Liver (tissue), 9 donors: Measurements from ENCODE around the gene TCEANC. TPM values are rescaled to one million over a fixed set of nuclear protein-coding genes. Genes with fewer than 3 reads are reported as not detected.

ENCODE experiments used
- DNase-seq: peaks from one replicate; pipeline ENCODE4 v3.0.0-alpha.2; 2017; ENCODE audit warnings: low spot score
- H3K27ac ChIP-seq, 2 donors: one replicate each; pipeline ENCODE4 v1.7.0; 2013; ENCODE audit warnings: inconsistent platforms in 2 of 2, low read length in 2 of 2, control low read depth in 1 of 2, low read depth in 1 of 2, mild to moderate bottlenecking in 1 of 2
- H3K27me3 ChIP-seq, 4 donors: one replicate each; pipeline versions ENCODE4 v1.6.1 to v1.7.0; 2013; ENCODE audit warnings: low read length in 3 of 4, inconsistent platforms in 1 of 4, mild to moderate bottlenecking in 1 of 4, moderate library complexity in 1 of 4; ENCODE audit not compliant: control insufficient read depth in 4 of 4, insufficient read depth in 4 of 4
- H3K36me3 ChIP-seq, 4 donors: one replicate each; pipeline versions ENCODE4 v1.6.1 to v1.7.0; 2013; ENCODE audit warnings: low read length in 3 of 4, mild to moderate bottlenecking in 3 of 4, low read depth in 1 of 4, moderate library complexity in 1 of 4; ENCODE audit not compliant: control insufficient read depth in 4 of 4, insufficient read depth in 3 of 4
- H3K4me1 ChIP-seq, 4 donors: one replicate each; pipeline versions ENCODE4 v1.6.1 to v1.7.0; 2013; ENCODE audit warnings: low read length in 3 of 4, mild to moderate bottlenecking in 3 of 4, moderate library complexity in 1 of 4; ENCODE audit not compliant: control insufficient read depth in 4 of 4, insufficient read depth in 4 of 4
- H3K4me3 ChIP-seq, 3 donors: one replicate each; pipeline versions ENCODE4 v1.6.1 to v1.7.0; 2013; ENCODE audit warnings: low read length in 3 of 3, control low read depth in 1 of 3, low read depth in 1 of 3, mild to moderate bottlenecking in 1 of 3
- H3K9ac ChIP-seq, 2 donors: one replicate each; pipeline ENCODE4 v1.7.0; 2013; ENCODE audit warnings: low read length in 2 of 2, mild to moderate bottlenecking in 2 of 2, moderate library complexity in 2 of 2, control low read depth in 1 of 2, low read depth in 1 of 2
- H3K9me3 ChIP-seq, 4 donors: one replicate each; pipeline versions ENCODE4 v1.6.1 to v1.7.0; 2013; ENCODE audit warnings: low read length in 3 of 4; ENCODE audit not compliant: control insufficient read depth in 4 of 4
- EGR1 ChIP-seq, 2 donors: IDR thresholded peaks; 2 replicates each; pipeline ENCODE4 v1.6.1; 2016 to 2018; ENCODE audit warnings: antibody characterized with exemption in 2 of 2, low read depth in 2 of 2
- FOXA1 ChIP-seq: IDR thresholded peaks from 2 replicates; pipeline ENCODE4 v1.6.1; 2016; ENCODE audit warnings: antibody characterized with exemption
- FOXA2 ChIP-seq: IDR thresholded peaks from 2 replicates; pipeline ENCODE4 v1.6.1; 2016; ENCODE audit warnings: antibody characterized with exemption
- GABPA ChIP-seq, 2 donors: IDR thresholded peaks in 1 of 2; conservative IDR thresholded peaks in 1 of 2; 2 replicates each; pipeline ENCODE4 v1.6.1; 2016; ENCODE audit warnings: antibody characterized with exemption in 2 of 2, mild to moderate bottlenecking in 1 of 2, moderate library complexity in 1 of 2
- HNF4A ChIP-seq, 2 donors: conservative IDR thresholded peaks; 2 replicates each; pipeline ENCODE4 v1.6.1; 2016; ENCODE audit warnings: antibody characterized with exemption in 2 of 2, mild to moderate bottlenecking in 2 of 2
- HNF4G ChIP-seq: IDR thresholded peaks from 2 replicates; pipeline ENCODE4 v1.6.1; 2016; ENCODE audit warnings: antibody characterized with exemption
- JUND ChIP-seq, 2 donors: IDR thresholded peaks; 2 replicates each; pipeline ENCODE4 v1.6.1; 2016; ENCODE audit warnings: antibody characterized with exemption in 2 of 2
- NR2F2 ChIP-seq: IDR thresholded peaks from 2 replicates; pipeline ENCODE4 v1.6.1; 2016; ENCODE audit warnings: antibody characterized with exemption
- RAD21 ChIP-seq, 2 donors: IDR thresholded peaks; 2 replicates each; pipeline ENCODE4 v1.6.1; 2016; ENCODE audit warnings: antibody characterized with exemption in 2 of 2, mild to moderate bottlenecking in 2 of 2
- RXRA ChIP-seq, 2 donors: IDR thresholded peaks; 2 replicates each; pipeline ENCODE4 v1.6.1; 2017 to 2018; ENCODE audit warnings: antibody characterized with exemption in 2 of 2, mild to moderate bottlenecking in 1 of 2
- TAF1 ChIP-seq: conservative IDR thresholded peaks from 2 replicates; pipeline ENCODE4 v1.6.1; 2016; ENCODE audit warnings: antibody characterized with exemption, mild to moderate bottlenecking
- WGBS: extraction: QIAGEN DNeasy Blood & Tissue Kit; methylation state at CpG from one replicate; pipeline ENCODE4 v1.1.7; 2013; 5-methylcytosine and 5-hydroxymethylcytosine counted together
- polyA plus RNA-seq, 2 donors: library from polyadenylated mRNA; stranded (reverse) in 1 of 2; unstranded in 1 of 2; fragments of 200-250 nt in 1 of 2; fragments of >200 nt in 1 of 2; fragmentation: Nextera tagmentation in 1 of 2; extraction: Ambion mirVana in 1 of 2; gene quantifications; one replicate each; pipeline versions ENCODE4 v1.2.1 to v1.2.3, GENCODE V29; 2013 to 2015
- total RNA-seq, 2 donors: library from RNA; depleted of rRNA; stranded (reverse); fragments of >200 nt; gene quantifications; one replicate each; pipeline ENCODE4 v1.2.3, GENCODE V29; 2014
- TF ChIP-seq, protein P1 (sequence below): IDR thresholded peaks from 2 replicates; pipeline ENCODE4 v1.6.1; 2016; ENCODE audit warnings: antibody characterized with exemption
- TF ChIP-seq, protein P2 (sequence below): IDR thresholded peaks from 2 replicates; pipeline ENCODE4 v1.6.1; 2016; ENCODE audit warnings: antibody characterized with exemption
- TF ChIP-seq, protein P3 (sequence below): fragments of 150-350 bp; IDR thresholded peaks from 2 replicates; pipeline ENCODE4 v1.5.1; 2017; ENCODE audit warnings: improper control_type of control experiment, low read depth, low read length; ENCODE audit not compliant: missing input control
- donor health status: healthy.
- donor health status: healthy.
- donor health status: healthy.
- donor health status: healthy.
- donor health status: healthy.

Gene TCEANC
- total and polyA plus RNA-seq, 4 donors: 0.73 to 7.7 (median 3.6) TPM

DNA sequence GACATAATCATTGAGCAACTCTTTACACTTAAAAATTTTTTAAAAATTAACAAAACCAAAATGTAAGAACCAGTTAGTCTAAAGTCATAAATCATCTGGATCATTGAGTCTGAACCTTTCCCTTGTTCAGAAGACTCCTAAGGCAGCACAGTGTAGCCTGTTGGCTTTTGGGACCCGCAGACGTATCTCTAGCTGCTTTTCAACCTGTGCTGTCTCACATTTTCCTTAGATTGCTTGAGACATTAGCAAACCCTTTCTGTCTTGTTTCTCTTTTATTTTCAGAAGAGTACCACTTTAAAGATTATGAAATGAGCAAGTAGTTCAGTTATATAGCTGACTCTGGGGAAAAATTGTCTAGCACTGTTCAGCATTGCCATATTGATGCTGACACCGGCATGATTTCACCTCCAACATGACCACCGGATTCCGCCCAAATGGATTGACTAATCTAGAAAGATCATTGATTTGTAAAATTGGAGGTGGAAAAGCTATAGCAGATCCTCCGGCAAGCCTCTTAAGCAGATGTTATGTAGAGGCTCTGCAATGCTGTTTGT is 8.9 kb downstream of the TCEANC start:
- Histone ChIP-seq H3K9me3 (no peaks in the 10 kb centered on the region), H3K9ac (no peak overlapping the region), H3K4me1 (peaks cover 0 to 5% (median 2%) of the 10 kb centered on the region in 4 donors), H3K4me3 (no peak overlapping the region), H3K27me3 (no peaks in the 10 kb centered on the region), H3K27ac (no peak overlapping the region), H3K36me3 (peaks cover 0 to 18% (median 11%) of the 10 kb centered on the region in 4 donors)
- TF ChIP-seq, protein P1, sequence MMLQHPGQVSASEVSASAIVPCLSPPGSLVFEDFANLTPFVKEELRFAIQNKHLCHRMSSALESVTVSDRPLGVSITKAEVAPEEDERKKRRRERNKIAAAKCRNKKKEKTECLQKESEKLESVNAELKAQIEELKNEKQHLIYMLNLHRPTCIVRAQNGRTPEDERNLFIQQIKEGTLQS: no peak
- TF ChIP-seq RXRA (IDR thresholded peaks at IDR 0.05): no peak
- TF ChIP-seq HNF4G: no peak
- TF ChIP-seq TAF1: no peak
- TF ChIP-seq GABPA (IDR thresholded peaks at IDR 0.05 in 1 of 2, conservative IDR thresholded peaks at IDR 0.05 in 1 of 2): no peak
- DNase-seq: no peak
- WGBS: 84% methylated on average over 6 of the region's 6 CpGs

DNA sequence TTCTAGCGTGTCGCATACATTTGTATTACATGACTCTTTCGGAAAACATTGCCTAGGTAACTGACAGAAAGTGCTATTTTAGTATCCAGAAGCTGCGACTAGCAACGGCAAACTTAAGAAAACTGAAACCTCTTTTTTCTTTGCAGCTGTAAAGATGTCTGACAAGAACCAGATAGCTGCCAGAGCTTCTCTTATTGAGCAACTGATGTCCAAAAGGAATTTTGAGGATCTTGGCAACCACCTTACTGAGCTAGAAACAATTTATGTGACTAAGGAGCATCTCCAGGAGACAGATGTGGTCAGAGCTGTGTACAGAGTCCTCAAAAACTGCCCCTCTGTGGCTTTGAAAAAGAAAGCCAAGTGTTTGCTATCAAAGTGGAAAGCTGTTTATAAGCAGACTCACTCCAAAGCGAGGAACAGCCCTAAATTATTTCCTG is 9.4 kb downstream of the TCEANC start:
- H3K36me3 ChIP-seq: peaks cover 0 to 18% (median 11%) of the 10 kb centered on the region in 4 donors
- no peaks in the 10 kb centered on the region for H3K27me3 ChIP-seq
- no peak for DNase-seq
- TF ChIP-seq FOXA2 (no peak), NR2F2 (no peak), GABPA (IDR thresholded peaks at IDR 0.05 in 1 of 2, conservative IDR thresholded peaks at IDR 0.05 in 1 of 2) (no peak), EGR1 (IDR thresholded peaks at IDR 0.05; ENCODE audit: low read depth in 2 of 2) (no peak), FOXA1 (no peak), JUND (IDR thresholded peaks at IDR 0.05) (no peak), RAD21 (IDR thresholded peaks at IDR 0.05) (no peak), HNF4A (conservative IDR thresholded peaks at IDR 0.05) (no peak), RXRA (IDR thresholded peaks at IDR 0.05) (no peak), TAF1 (no peak)
- TF ChIP-seq, protein P1: no peak
- TF ChIP-seq, protein P2, sequence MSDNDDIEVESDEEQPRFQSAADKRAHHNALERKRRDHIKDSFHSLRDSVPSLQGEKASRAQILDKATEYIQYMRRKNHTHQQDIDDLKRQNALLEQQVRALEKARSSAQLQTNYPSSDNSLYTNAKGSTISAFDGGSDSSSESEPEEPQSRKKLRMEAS: no peak
- TF ChIP-seq, protein P3, sequence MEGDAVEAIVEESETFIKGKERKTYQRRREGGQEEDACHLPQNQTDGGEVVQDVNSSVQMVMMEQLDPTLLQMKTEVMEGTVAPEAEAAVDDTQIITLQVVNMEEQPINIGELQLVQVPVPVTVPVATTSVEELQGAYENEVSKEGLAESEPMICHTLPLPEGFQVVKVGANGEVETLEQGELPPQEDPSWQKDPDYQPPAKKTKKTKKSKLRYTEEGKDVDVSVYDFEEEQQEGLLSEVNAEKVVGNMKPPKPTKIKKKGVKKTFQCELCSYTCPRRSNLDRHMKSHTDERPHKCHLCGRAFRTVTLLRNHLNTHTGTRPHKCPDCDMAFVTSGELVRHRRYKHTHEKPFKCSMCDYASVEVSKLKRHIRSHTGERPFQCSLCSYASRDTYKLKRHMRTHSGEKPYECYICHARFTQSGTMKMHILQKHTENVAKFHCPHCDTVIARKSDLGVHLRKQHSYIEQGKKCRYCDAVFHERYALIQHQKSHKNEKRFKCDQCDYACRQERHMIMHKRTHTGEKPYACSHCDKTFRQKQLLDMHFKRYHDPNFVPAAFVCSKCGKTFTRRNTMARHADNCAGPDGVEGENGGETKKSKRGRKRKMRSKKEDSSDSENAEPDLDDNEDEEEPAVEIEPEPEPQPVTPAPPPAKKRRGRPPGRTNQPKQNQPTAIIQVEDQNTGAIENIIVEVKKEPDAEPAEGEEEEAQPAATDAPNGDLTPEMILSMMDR: no peak
- H3K4me1 ChIP-seq: peaks cover 0 to 5% (median 2%) of the 10 kb centered on the region in 4 donors
- no peaks in the 10 kb centered on the region for H3K9me3 ChIP-seq
- 77% methylated on average over 6 of the region's 6 CpGs for WGBS
- H3K9ac ChIP-seq: no peak overlapping the region
- no peak overlapping the region for H3K27ac ChIP-seq
- H3K4me3 ChIP-seq: no peak overlapping the region

DNA sequence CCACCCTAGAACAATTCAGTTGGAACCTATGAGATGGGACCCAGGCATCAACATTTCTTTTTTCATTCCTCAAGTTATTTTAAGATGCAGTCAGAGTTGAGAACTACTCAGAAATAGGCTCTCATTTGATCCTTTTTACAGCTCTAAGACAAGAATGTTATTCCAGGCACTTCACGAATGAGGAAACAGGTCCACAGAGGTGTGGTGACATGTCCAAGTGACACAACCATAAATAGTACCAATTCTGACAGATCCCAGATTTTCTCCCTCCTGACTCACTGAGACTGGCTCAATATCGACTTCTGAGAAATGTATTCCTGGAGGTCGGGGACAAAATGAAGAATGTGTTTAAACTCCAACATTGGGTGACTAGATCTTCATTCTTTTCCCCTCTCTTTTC is 11.1 kb downstream of the TCEANC start:
- no peaks in the 10 kb centered on the region for H3K27me3 ChIP-seq
- H3K27ac ChIP-seq: no peak overlapping the region
- no peaks in the 10 kb centered on the region for H3K9me3 ChIP-seq
- no peak for DNase-seq
- WGBS: 90% methylated on average over 3 of the region's 3 CpGs
- no peak overlapping the region for H3K4me3 ChIP-seq
- no peak overlapping the region for H3K9ac ChIP-seq
- H3K4me1 ChIP-seq: peaks cover 0 to 2% (median under 1%) of the 10 kb centered on the region in 4 donors
- peaks cover 0 to 18% (median 10%) of the 10 kb centered on the region in 4 donors for H3K36me3 ChIP-seq
- no peak for TF ChIP-seq GABPA (IDR thresholded peaks at IDR 0.05 in 1 of 2, conservative IDR thresholded peaks at IDR 0.05 in 1 of 2)
- TF ChIP-seq, protein P1: no peak
- no peak for TF ChIP-seq HNF4G
- no peak for TF ChIP-seq NR2F2
- no peak for TF ChIP-seq FOXA1
